Neutrophil (primary cell): ENCODE results near the gene IARS2.

Experiments used
- H3K27ac ChIP-seq: fragments of 200-600 bp; sonication (generic); 2 replicates; pipeline ENCODE4 v1.5.1; 2016; ENCODE audit warnings: mild to moderate bottlenecking, moderate library complexity
- H3K27me3 ChIP-seq: fragments of 200-600 bp; sonication (generic); 2 replicates; pipeline ENCODE4 v1.6.0; 2016; ENCODE audit warnings: mild to moderate bottlenecking
- H3K36me3 ChIP-seq: fragments of 200-600 bp; sonication (generic); 2 replicates; pipeline ENCODE4 v1.5.1; 2017
- H3K4me1 ChIP-seq, 2 experiments: fragments of 200-600 bp in 1 of 2; sonication (generic) in 1 of 2; 1 replicate in 1 of 2; 2 replicates in 1 of 2; pipeline versions ENCODE4 v1.5.1 to v1.6.1; 2013 to 2016; ENCODE audit warnings: low read depth in 1 of 2, low read length in 1 of 2, mild to moderate bottlenecking in 1 of 2, moderate library complexity in 1 of 2; ENCODE audit not compliant: control insufficient read depth in 1 of 2, insufficient read depth in 1 of 2
- H3K4me3 ChIP-seq, 2 experiments: fragments of 200-600 bp in 1 of 2; sonication (generic) in 1 of 2; 1 replicate in 1 of 2; 2 replicates in 1 of 2; pipeline ENCODE4 v1.5.1; 2013 to 2016; ENCODE audit warnings: low read depth in 1 of 2, low read length in 1 of 2, mild to moderate bottlenecking in 1 of 2, moderate library complexity in 1 of 2
- H3K9me3 ChIP-seq: fragments of 200-600 bp; sonication (generic); 2 replicates; pipeline ENCODE4 v1.5.1; 2016
- CTCF ChIP-seq: fragments of 200-600 bp; sonication (generic); IDR thresholded peaks from 2 replicates; pipeline ENCODE4 v1.5.1; 2016; ENCODE audit warnings: antibody characterized with exemption

IARS2 gene

GRCh38 chr1:220170836-220171526 is 77.0 kb downstream of the IARS2 start:
- Histone ChIP-seq H3K27me3 (no peaks in the 10 kb centered on the region), H3K36me3 (peaks cover 75% of the 10 kb centered on the region), H3K4me1 (no peaks in the 10 kb centered on the region), H3K27ac (no peak overlapping the region), H3K9me3 (no peaks in the 10 kb centered on the region), H3K4me3 (no peak overlapping the region)
- no peak for TF ChIP-seq CTCF

GRCh38 chr1:220176540-220176939 is 82.6 kb downstream of the IARS2 start:
- Histone ChIP-seq H3K36me3 (peaks cover 40% of the 10 kb centered on the region), H3K27me3 (no peaks in the 10 kb centered on the region)
- TF ChIP-seq CTCF: no peak

GRCh38 chr1:220182111-220182510 is 88.2 kb downstream of the IARS2 start:
- TF ChIP-seq CTCF: no peak
- H3K36me3 ChIP-seq: peaks cover 39% of the 10 kb centered on the region
- H3K27me3 ChIP-seq: no peaks in the 10 kb centered on the region
- H3K4me3 ChIP-seq: no peak overlapping the region
- no peaks in the 10 kb centered on the region for H3K4me1 ChIP-seq
- no peaks in the 10 kb centered on the region for H3K9me3 ChIP-seq
- H3K27ac ChIP-seq: no peak overlapping the region

More at GRCh38 chr1:220176540-220176939, 82.6 kb downstream of the IARS2 start:
- H3K9me3 ChIP-seq: no peaks in the 10 kb centered on the region
- no peak overlapping the region for H3K27ac ChIP-seq
- no peak overlapping the region for H3K4me3 ChIP-seq
- no peaks in the 10 kb centered on the region for H3K4me1 ChIP-seq

- no peak overlapping the region for H3K27ac ChIP-seq
Measured at GRCh38 chr1:220182656-220183055, 88.7 kb downstream of the IARS2 start.

GRCh38 chr1:220184506-220184905 is 90.6 kb downstream of the IARS2 start:
- no peak for TF ChIP-seq CTCF
- Histone ChIP-seq H3K36me3 (peaks cover 61% of the 10 kb centered on the region), H3K4me1 (no peaks in the 10 kb centered on the region)

More at GRCh38 chr1:220182656-220183055, 88.7 kb downstream of the IARS2 start:
- Histone ChIP-seq H3K27me3 (no peaks in the 10 kb centered on the region), H3K4me3 (no peak overlapping the region), H3K36me3 (peaks cover 43% of the 10 kb centered on the region), H3K9me3 (no peaks in the 10 kb centered on the region), H3K4me1 (no peaks in the 10 kb centered on the region)
- TF ChIP-seq CTCF: no peak

More at GRCh38 chr1:220184506-220184905, 90.6 kb downstream of the IARS2 start:
- Histone ChIP-seq H3K9me3 (no peaks in the 10 kb centered on the region), H3K27me3 (no peaks in the 10 kb centered on the region), H3K27ac (no peak overlapping the region), H3K4me3 (no peak overlapping the region)
